Nephron progenitor cell (in vitro differentiated cells): ENCODE results near the gene MEIS1.

ENCODE experiments used
- DNase-seq: peaks from one replicate; pipeline ENCODE4 v3.0.0; 2021
- H3K27ac Mint-ChIP-seq: 2 replicates; pipeline ENCODE4 v1.8.0; 2021; ENCODE audit warnings: mild to moderate bottlenecking, moderate library complexity, mixed read lengths
- H3K27me3 Mint-ChIP-seq: 2 replicates; pipeline ENCODE4 v1.8.0; 2021; ENCODE audit warnings: mild to moderate bottlenecking, low read depth, mixed read lengths; ENCODE audit not compliant: poor library complexity
- H3K36me3 Mint-ChIP-seq: 2 replicates; pipeline ENCODE4 v1.8.0; 2021; ENCODE audit warnings: low read depth, mixed read lengths
- H3K4me1 Mint-ChIP-seq: 2 replicates; pipeline ENCODE4 v1.8.0; 2021; ENCODE audit warnings: mixed read lengths
- H3K4me3 Mint-ChIP-seq: 2 replicates; pipeline ENCODE4 v1.8.0; 2021; ENCODE audit warnings: mild to moderate bottlenecking, moderate library complexity, mixed read lengths
- H3K9me3 Mint-ChIP-seq: 2 replicates; pipeline ENCODE4 v1.8.0; 2021; ENCODE audit warnings: mild to moderate bottlenecking, moderate library complexity, mixed read lengths
- TF ChIP-seq, protein P1 (sequence below): fragments of 200-600 bp; sonication (generic); IDR thresholded peaks from 2 replicates; pipeline ENCODE4 v1.5.0; 2021; ENCODE audit warnings: antibody characterized with exemption

MEIS1 gene

DNA sequence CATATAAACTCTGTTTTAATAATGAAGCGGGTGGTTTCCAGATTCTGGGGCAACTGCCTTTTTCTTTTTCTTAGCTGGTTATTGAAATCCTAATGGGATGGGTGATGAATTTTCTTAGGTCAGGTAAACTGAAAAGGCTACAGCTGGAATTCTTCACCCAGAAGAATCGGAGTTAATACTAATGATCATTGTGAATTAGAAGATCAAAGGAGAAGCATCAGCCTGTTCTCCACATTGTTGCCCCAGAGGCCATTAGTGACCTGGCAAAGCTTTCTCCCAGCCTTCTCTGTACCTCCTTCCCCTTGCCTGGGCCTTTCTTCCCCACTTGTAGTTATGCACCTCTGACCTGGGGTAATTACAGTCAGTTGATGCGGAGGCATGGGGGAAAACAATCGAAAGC, 82.8 kb downstream of the MEIS1 start:
- no peak overlapping the region for H3K4me3 Mint-ChIP-seq
- DNase-seq: no peak
- no peaks in the 10 kb centered on the region for H3K27me3 Mint-ChIP-seq
- no peak overlapping the region for H3K27ac Mint-ChIP-seq
- peaks cover 39% of the 10 kb centered on the region for H3K4me1 Mint-ChIP-seq
- H3K36me3 Mint-ChIP-seq: peaks cover 83% of the 10 kb centered on the region
- TF ChIP-seq, protein P1, sequence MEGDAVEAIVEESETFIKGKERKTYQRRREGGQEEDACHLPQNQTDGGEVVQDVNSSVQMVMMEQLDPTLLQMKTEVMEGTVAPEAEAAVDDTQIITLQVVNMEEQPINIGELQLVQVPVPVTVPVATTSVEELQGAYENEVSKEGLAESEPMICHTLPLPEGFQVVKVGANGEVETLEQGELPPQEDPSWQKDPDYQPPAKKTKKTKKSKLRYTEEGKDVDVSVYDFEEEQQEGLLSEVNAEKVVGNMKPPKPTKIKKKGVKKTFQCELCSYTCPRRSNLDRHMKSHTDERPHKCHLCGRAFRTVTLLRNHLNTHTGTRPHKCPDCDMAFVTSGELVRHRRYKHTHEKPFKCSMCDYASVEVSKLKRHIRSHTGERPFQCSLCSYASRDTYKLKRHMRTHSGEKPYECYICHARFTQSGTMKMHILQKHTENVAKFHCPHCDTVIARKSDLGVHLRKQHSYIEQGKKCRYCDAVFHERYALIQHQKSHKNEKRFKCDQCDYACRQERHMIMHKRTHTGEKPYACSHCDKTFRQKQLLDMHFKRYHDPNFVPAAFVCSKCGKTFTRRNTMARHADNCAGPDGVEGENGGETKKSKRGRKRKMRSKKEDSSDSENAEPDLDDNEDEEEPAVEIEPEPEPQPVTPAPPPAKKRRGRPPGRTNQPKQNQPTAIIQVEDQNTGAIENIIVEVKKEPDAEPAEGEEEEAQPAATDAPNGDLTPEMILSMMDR: no peak
- H3K9me3 Mint-ChIP-seq: no peaks in the 10 kb centered on the region

DNA sequence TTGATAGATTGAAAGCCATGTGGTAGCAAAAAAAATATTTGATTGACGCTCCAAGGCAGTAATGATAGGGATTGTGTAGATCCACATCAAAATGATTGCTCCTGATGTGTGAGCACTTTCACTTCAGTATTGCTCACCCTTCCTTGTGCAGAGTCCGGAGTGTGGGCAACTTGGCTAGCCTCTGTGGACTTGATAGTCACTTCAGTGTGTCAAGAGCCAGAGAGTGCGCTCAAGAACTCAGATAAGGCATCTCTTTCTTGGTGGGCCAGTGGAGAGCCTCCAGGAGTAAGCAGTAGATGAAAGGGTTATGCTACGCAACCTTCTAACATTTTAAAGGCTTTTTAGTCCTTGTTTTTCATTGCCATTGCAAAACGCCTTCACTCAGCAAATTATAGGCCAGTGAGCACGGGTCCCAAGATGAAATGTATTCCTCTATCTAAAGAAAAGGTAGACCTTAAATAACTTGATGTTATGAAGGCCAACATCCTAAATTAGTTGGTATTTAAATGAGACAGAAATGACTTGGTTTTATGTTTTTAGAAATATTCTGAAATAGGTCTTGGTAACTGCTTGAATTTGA, 84.4 kb downstream of the MEIS1 start:
- Mint-ChIP-seq H3K36me3 (peaks cover 80% of the 10 kb centered on the region), H3K4me3 (no peak overlapping the region), H3K4me1 (peaks cover 43% of the 10 kb centered on the region), H3K27ac (peak overlapping the region; percentile 32), H3K27me3 (no peaks in the 10 kb centered on the region), H3K9me3 (no peaks in the 10 kb centered on the region)
- TF ChIP-seq, protein P1: no peak
- DNase-seq: no peak

DNA sequence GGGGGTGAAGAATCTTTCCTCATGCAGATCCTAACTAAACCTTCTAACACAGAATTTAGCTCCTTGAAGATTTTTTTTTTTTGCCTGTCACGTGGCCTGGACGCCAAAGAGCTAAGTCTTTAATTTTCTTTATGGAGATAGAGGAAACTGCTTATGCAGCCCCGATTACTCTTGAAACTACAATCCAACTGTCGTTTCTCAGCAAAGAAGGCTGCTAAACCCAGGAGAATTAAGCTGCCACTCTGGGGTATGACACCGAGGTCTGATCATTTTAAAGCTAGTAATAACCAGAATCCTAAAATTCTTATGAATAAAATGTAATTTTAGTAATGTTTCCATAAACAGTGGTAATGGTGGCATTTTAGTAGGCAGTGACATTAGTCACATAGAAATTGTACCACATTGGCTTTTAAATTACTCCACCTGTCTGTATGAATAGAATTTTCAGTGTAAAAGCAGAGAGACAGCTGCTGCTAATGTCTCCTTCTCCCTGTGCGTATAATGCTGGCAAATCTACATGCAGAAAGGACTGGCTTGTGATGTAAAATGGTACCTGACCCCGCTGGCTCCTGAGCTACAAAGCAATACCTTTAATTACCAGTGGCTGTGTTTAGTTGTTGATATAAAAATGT, 86.5 kb downstream of the MEIS1 start:
- peaks cover 81% of the 10 kb centered on the region for H3K36me3 Mint-ChIP-seq

DNA sequence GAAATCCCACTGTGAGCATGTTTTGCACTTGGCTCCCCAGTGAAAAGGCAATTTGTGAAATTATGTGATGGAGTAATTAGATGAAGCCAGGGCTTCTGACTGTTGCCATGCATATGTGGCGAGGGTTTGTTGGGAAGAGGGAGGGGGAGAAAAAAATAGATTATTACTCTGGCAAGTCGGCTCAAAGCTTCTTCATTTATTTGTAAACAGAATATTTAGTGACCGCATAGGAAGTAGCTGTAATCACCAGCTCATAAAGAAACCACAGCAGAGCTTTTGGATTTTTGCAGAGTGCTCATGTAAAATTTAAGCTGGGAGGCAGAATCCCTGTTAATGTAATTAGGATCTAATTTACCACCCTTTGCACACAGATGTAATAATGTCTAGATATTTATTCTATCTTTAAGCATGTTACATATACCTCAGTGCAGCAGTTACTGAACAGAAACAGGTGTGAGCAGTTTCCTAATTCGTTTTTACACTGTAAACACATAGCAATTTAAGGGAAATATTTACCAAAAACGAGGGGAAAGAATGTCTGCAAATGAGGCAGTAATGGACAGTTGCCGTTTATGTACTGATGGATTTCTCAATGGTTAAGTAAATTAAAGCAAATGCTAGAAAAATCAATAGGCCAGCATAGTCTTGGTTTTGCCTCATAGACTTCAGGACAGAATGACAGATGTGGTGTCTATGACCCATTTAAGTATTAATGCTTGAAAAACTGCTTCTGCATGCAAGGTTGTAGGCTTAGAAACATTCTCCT, 87.9 kb downstream of the MEIS1 start:
- Mint-ChIP-seq H3K36me3 (peaks cover 79% of the 10 kb centered on the region), H3K4me3 (no peak overlapping the region), H3K27me3 (no peaks in the 10 kb centered on the region), H3K4me1 (peaks cover 60% of the 10 kb centered on the region), H3K27ac (peak overlapping the region; percentile 18), H3K9me3 (no peaks in the 10 kb centered on the region)
- DNase-seq: no peak
- TF ChIP-seq, protein P1: no peak

More for the DNA sequence above, 86.5 kb downstream of the MEIS1 start:
- peaks cover 61% of the 10 kb centered on the region for H3K4me1 Mint-ChIP-seq
- no peak overlapping the region for H3K4me3 Mint-ChIP-seq
- DNase-seq: no peak
- no peaks in the 10 kb centered on the region for H3K9me3 Mint-ChIP-seq
- H3K27me3 Mint-ChIP-seq: no peaks in the 10 kb centered on the region
- H3K27ac Mint-ChIP-seq: no peak overlapping the region
- TF ChIP-seq, protein P1: no peak

DNA sequence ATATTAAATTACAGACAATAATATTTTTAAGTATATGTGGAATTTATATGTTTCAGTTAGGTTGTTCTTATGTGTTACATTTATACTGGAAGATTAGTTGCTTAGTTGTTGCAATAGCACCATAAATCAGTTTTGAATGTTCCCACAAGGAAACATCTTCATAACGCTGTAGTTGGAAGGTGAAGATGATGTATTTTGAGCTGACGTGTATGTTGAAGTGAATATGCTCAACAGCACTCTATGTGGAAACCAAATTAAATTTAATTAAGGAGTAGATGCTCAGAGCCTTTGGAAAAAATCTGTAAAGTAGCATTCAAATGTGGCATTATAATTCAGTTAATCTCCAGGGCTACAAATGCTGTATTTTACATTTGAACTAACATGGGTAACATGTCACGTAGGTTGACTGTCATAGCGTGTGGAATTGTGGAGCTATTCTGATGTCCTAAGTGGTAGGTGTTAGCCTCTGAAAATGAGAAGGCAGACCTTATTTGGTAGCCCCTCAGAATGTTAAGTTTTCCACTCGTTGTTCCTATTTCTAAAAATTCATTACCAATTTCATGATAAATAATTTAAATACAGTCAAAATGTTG, 88.5 kb downstream of the MEIS1 start:
- Mint-ChIP-seq H3K36me3 (peaks cover 81% of the 10 kb centered on the region), H3K4me3 (no peak overlapping the region), H3K4me1 (peaks cover 57% of the 10 kb centered on the region), H3K9me3 (no peaks in the 10 kb centered on the region), H3K27me3 (no peaks in the 10 kb centered on the region), H3K27ac (peak overlapping the region; percentile 69)
- DNase-seq: no peak
- TF ChIP-seq, protein P1: no peak
